Small intestine (tissue), 7 donors: Measurements from ENCODE around the gene ZNF195. TPM values are rescaled to one million over a fixed set of nuclear protein-coding genes. Genes with fewer than 3 reads are reported as not detected.
"Not testable (repeated sequence)": the region's sequence is repeated elsewhere in the genome, so short reads cannot be mapped to it uniquely, and the experiment has no call there.

Experiments used
- DNase-seq, 2 donors: peaks; one replicate each; pipeline versions ENCODE4 v3.0.0 to v3.0.0-alpha.2; 2013
- FAIRE-seq: peaks from 2 replicates; lab custom pipeline; 2012; peaks lifted over from hg19 to GRCh38; lab: Jason Lieb, UNC
- H3K27ac ChIP-seq, 3 donors: one replicate each; pipeline ENCODE4 v1.5.1; 2013; ENCODE audit warnings: low read length in 2 of 3, mild to moderate bottlenecking in 2 of 3, control low read depth in 1 of 3, inconsistent platforms in 1 of 3, low read depth in 1 of 3, moderate library complexity in 1 of 3
- H3K27me3 ChIP-seq, 3 donors: one replicate each; pipeline ENCODE4 v1.6.1; 2013; ENCODE audit warnings: low read length in 3 of 3, inconsistent platforms in 1 of 3; ENCODE audit not compliant: control insufficient read depth in 3 of 3, insufficient read depth in 3 of 3
- H3K36me3 ChIP-seq, 3 donors: one replicate each; pipeline ENCODE4 v1.6.1; 2013; ENCODE audit warnings: low read length in 3 of 3, inconsistent platforms in 1 of 3, low read depth in 1 of 3, mild to moderate bottlenecking in 1 of 3, moderate library complexity in 1 of 3; ENCODE audit not compliant: control insufficient read depth in 3 of 3, insufficient read depth in 2 of 3
- H3K4me1 ChIP-seq, 3 donors: one replicate each; pipeline ENCODE4 v1.6.1; 2013; ENCODE audit warnings: low read length in 2 of 3, inconsistent platforms in 1 of 3, low read depth in 1 of 3, mild to moderate bottlenecking in 1 of 3, moderate library complexity in 1 of 3; ENCODE audit not compliant: control insufficient read depth in 3 of 3, insufficient read depth in 2 of 3
- H3K4me3 ChIP-seq, 3 donors: one replicate each; pipeline ENCODE4 v1.5.1; 2013; ENCODE audit warnings: low read length in 3 of 3, control low read depth in 1 of 3, inconsistent platforms in 1 of 3, low read depth in 1 of 3, mild to moderate bottlenecking in 1 of 3, moderate library complexity in 1 of 3
- H3K9me3 ChIP-seq, 2 donors: one replicate each; pipeline ENCODE4 v1.6.1; 2013; ENCODE audit warnings: low read depth in 1 of 2, low read length in 1 of 2; ENCODE audit not compliant: control insufficient read depth in 2 of 2, insufficient read depth in 1 of 2
- WGBS, 3 donors: extraction: QIAGEN DNeasy Blood & Tissue Kit; methylation state at CpG; one replicate each; pipeline ENCODE4 v1.1.7; 2013; 5-methylcytosine and 5-hydroxymethylcytosine counted together
- polyA plus RNA-seq, 4 donors: library from polyadenylated mRNA; stranded (reverse) in 3 of 4; unstranded in 1 of 4; fragments of 200-250 nt in 3 of 4; fragments of 120-200 nt in 1 of 4; gene quantifications; one replicate each; pipeline versions ENCODE4 v1.2.1 to v1.2.3, GENCODE V29; 2013
- donor health status: healthy with polysubstance abuse.
- donor health status: control.
- donor health status: control.
- donor health status: Bipolar disorder and iron deficiency.
- donor health status: healthy.

Gene ZNF195
- polyA plus RNA-seq, 4 donors = 16.2 to 36.6 (median 22.2) TPM

DNA sequence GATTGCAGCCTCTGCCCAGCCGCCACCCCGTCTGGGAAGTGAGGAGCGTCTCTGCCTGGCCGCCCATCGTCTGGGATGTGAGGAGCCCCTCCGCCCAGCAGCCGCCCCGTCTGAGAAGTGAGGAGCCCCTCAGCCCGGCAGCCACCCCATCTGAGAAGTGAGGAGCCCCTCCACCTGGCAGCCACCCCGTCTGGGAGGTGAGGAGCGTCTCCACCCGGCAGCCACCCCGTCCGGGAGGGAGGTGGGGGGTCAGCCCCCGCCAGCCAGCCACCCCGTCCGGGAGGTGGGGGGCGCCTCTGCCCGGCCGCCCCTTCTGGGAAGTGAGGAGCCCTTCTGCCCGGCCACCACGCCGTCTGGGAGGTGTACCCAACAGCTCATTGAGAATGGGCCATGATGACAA lies 18.3 kb upstream of the ZNF195 start:
- H3K4me3 ChIP-seq, H3K4me1 ChIP-seq, FAIRE-seq, H3K36me3 ChIP-seq, DNase-seq, H3K27ac ChIP-seq, H3K9me3 ChIP-seq, H3K27me3 ChIP-seq: not testable (repeated sequence)
- WGBS, 3 donors = 86 to 93% (median 91%) methylated on average over 19 to 23 of the region's 23 CpGs

DNA sequence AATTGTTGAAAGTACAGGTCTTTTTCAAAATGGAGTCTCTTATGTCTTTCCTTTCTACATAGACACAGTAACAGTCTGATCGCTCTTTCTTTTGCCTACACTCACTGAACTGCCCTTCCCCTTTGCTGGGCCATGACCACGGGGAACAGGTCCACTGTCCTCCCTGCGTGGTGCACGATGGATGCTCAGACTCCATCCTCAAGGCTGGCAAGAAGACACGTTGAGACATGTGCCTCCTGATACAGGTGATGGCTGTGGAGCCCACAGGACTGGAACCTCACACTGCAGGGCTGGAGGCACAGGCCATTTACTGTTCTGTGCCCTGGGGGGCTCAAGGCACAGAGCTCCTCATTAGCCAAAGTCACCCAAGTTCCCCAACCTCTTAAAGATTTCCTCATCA lies 16.5 kb upstream of the ZNF195 start:
- not testable (repeated sequence) for H3K4me1 ChIP-seq, H3K36me3 ChIP-seq, H3K4me3 ChIP-seq, FAIRE-seq, H3K9me3 ChIP-seq, H3K27me3 ChIP-seq, H3K27ac ChIP-seq, DNase-seq
- 81 to 89% (median 84%) methylated on average over 5 of the region's 5 CpGs for whole genome bisulfite sequencing, 3 donors

GRCh38 chr11:3394956-3395355 lies 16.0 kb upstream of the ZNF195 start:
- not testable (repeated sequence) for H3K27me3 ChIP-seq, FAIRE-seq, H3K36me3 ChIP-seq, H3K4me3 ChIP-seq, DNase-seq, H3K4me1 ChIP-seq, H3K9me3 ChIP-seq, H3K27ac ChIP-seq
- WGBS, 3 donors = 79 to 87% (median 86%) methylated on average over 10 of the region's 10 CpGs

GRCh38 chr11:3393450-3393849 lies 14.5 kb upstream of the ZNF195 start:
- not testable (repeated sequence) for H3K4me1 ChIP-seq, H3K27ac ChIP-seq, H3K27me3 ChIP-seq, DNase-seq, H3K9me3 ChIP-seq, FAIRE-seq, H3K4me3 ChIP-seq, H3K36me3 ChIP-seq
- WGBS, 3 donors = 76 to 85% (median 83%) methylated on average over 9 to 13 of the region's 13 CpGs

GRCh38 chr11:3382613-3383285 lies 3.8 kb upstream of the ZNF195 start:
- H3K36me3 ChIP-seq = no peaks in the 10 kb centered on the region
- peaks cover 2 to 22% of the 10 kb centered on the region in 2 donors for H3K9me3 ChIP-seq
- WGBS, 3 donors = 62 to 78% (median 66%) methylated on average over 5 of the region's 5 CpGs
- FAIRE-seq = no peak
- DNase-seq = peak in 1 of 2 donors; percentile 42
- no peak overlapping the region for H3K27ac ChIP-seq
- no peak overlapping the region for H3K4me3 ChIP-seq
- no peaks in the 10 kb centered on the region for H3K27me3 ChIP-seq
- peaks cover 0 to 3% (median 2%) of the 10 kb centered on the region in 3 donors for H3K4me1 ChIP-seq

- Histone ChIP-seq H3K9me3 (peaks cover 2 to 22% of the 10 kb centered on the region in 2 donors), H3K27me3 (no peaks in the 10 kb centered on the region), H3K4me1 (peaks cover 0 to 10% (median 8%) of the 10 kb centered on the region in 3 donors), H3K27ac (no peak overlapping the region), H3K4me3 (no peak overlapping the region), H3K36me3 (peaks cover 0 to 6% (median 0%) of the 10 kb centered on the region in 3 donors)
- FAIRE-seq = no peak
- DNase-seq = no peak
- WGBS, 3 donors = 73 to 85% (median 85%) methylated on average over 5 of the region's 5 CpGs
Observed at GRCh38 chr11:3381794-3382193, 2.8 kb upstream of the ZNF195 start.

DNA sequence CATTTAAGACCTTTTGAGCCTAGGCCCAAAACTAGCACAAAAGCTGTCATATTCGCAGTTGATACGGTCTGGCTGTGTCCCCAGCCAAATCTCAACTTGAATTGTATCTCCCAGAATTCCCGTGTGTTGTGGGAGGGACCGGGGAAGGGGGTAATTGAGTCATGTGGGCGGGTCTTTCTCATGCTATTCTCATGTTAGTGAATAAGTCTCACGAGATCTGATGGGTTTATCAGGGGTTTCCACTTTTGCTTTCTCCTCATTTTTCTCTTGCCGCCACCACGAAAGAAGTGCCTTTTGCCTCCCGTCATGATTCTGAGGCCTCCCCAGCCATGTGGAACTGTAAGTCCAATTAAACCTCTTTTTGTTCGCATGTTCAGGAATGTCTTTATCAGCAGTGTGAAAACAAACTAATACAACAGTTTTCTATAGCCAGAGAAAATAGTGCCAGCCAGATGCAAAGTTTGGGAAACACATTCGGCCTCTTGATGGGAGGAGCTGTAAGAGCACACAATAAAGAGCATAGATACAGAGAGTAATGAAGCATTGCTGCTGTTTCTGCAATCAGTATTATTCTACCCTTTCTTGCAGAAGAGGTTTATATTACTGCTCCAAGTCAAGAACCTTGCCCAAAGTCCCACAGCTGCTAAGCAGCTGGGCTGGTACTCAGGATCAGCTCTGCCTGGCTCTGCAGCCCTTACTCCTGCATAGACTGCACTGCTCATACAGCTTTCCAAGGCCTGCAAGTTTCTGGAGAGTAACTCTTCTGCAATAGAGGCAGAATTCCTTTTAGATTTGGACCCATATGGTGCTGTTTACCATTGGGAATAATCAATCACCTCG lies 2.0 kb upstream of the ZNF195 start:
- H3K36me3 ChIP-seq = peaks cover 0 to 10% (median under 1%) of the 10 kb centered on the region in 3 donors
- FAIRE-seq = no peak
- no peak overlapping the region for H3K27ac ChIP-seq
- H3K27me3 ChIP-seq = no peaks in the 10 kb centered on the region
- no peak for DNase-seq
- H3K4me3 ChIP-seq = no peak overlapping the region
- peaks cover 2 to 19% of the 10 kb centered on the region in 2 donors for H3K9me3 ChIP-seq
- 58 to 80% (median 79%) methylated on average over 12 of the region's 12 CpGs for whole genome bisulfite sequencing, 3 donors
- H3K4me1 ChIP-seq = peaks cover 0 to 10% (median 8%) of the 10 kb centered on the region in 3 donors

DNA sequence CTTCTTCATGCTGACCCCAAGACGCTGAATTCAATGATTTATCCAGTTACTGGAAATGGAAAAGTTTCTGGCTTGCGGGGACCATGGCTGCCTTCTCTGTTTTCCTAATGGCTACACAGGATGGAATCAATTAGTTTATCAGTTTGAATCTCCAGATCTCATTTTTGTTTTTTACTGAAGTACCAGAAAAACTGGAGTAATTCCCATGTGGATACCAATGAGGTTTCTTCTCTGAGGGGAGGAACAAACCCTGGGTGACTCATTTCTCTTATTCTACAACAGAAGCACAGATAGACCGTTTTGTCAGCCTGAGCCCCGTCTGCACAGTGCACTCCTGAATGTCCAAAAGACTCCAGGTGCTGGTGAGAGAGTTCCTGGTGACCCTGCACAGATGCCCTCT lies 3.4 kb downstream of the ZNF195 start:
- no peak for DNase-seq
- H3K27me3 ChIP-seq = no peaks in the 10 kb centered on the region
- peaks cover 6 to 38% (median 11%) of the 10 kb centered on the region in 3 donors for H3K36me3 ChIP-seq
- no peak overlapping the region for H3K4me3 ChIP-seq
- peaks cover 0 to 10% (median 8%) of the 10 kb centered on the region in 3 donors for H3K4me1 ChIP-seq
- no peak for FAIRE-seq
- 86 to 98% (median 97%) methylated on average over 4 of the region's 4 CpGs for WGBS, 3 donors
- peaks cover 2 to 45% of the 10 kb centered on the region in 2 donors for H3K9me3 ChIP-seq
- no peak overlapping the region for H3K27ac ChIP-seq
